HG03575 (cell line): ENCODE results near the gene NECAB3.
A peak's percentile ranks its signal among the peaks of the same experiment; 100 is the strongest.

Experiments used
- ATAC-seq: cut with Tn5 transposase; IDR thresholded peaks from one replicate; pipeline ENCODE4 v1.9.1; 2021; ENCODE audit not compliant: unreplicated experiment, insufficient number of reproducible peaks, low FRiP score; ENCODE audit errors: extremely low read depth

The NECAB3 gene

GRCh38 chr20:33668466-33669155 lies 5.6 kb downstream of the NECAB3 start:
- no peak for ATAC-seq

- no peak for ATAC-seq
These were observed 6.4 kb downstream of the NECAB3 start for GRCh38 chr20:33667676-33668465.

DNA sequence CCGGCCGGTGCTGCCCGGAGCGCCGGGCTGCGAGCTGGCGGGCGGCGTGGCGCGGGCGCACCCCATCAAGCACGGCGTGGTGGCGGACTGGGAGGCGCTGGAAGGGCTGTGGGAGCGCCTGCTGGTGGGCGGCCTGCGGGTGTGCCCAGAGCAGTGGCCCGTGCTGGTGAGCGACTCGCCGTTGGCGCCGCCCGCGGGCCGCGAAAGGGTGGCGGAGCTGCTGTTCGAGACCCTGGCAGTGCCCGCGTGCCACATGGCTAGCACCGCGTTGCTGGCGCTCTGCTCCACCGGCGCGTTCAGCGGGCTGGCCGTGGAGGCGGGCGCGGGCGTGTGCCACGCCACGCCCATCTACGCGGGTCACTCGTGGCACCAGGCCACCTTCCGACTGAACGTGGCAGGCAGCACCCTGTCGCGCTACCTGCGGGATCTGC lies 7.0 kb downstream of the NECAB3 start:
- ATAC-seq = no peak

DNA sequence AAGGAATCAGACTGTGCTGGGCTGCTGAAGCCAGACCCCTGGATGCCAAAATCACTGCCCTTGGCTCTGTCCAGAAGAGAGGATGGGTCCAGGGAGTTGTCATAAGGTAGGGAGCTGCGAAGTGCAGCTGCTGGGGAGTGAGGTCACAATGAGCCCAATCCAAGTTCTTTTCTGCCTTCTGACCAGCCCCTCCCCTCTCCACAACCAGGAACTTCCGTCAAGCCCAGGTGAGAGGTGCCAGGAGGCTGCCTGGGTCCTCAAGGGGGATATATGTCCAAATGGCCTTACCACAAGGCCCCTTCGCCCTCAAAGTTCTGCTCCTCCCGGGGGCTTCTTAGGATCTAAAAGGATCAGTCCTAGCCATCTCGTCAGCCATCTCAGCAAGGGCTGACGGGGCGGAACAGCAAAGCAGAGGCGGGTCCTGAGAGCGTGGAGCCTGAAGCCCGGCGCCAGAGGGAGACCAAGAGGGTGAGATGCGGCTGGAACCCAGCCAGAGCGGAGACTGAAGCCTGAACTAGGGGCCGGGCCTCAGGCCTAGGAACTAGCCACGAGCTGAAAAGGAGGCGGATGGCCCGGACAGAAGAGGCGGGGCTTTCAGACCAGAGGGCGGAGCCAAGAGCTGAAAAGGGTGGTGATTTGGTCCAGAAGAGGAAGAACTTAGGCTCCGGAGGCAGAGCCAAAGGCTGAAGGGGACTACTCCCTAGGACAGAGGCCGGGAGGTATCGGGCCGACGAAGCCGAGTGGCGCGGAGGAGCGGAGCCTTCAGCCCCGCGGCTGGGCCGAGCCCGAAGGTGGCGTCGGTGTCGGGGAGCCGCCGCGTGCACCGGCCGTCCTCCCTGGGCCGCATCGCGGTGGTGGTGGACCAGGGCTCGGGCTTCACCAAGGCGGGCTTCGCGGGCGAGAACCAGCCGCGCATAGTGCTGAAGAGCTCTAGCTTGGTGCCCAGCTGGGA lies 7.7 kb downstream of the NECAB3 start, which contains the start of gene ACTL10:
Gene ACTL10 (plus strand): TSS at position 651 of the 952 bp plus-strand sequence. CDS start 555 bp downstream, outside the sequence.
- ATAC-seq = peak; percentile 43

DNA sequence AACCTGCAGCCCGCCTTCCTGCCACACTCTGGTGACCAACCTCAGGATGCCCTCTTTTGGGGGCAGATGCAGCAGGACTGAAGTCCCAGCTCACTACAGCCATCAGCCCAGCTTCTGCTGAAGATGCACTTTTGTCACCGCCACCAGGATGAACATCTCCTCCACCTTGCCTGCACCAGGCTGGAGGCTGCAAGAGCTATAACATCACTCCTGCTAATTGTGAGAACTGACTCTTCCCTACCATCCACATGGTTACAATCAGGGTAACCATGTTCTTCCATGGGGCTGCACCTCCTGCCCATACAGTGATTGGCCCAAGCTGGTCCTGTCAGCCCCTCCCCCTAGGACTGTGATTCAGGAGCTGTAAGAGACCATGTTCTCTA lies 9.5 kb downstream of the NECAB3 start:
- ATAC-seq = no peak

DNA sequence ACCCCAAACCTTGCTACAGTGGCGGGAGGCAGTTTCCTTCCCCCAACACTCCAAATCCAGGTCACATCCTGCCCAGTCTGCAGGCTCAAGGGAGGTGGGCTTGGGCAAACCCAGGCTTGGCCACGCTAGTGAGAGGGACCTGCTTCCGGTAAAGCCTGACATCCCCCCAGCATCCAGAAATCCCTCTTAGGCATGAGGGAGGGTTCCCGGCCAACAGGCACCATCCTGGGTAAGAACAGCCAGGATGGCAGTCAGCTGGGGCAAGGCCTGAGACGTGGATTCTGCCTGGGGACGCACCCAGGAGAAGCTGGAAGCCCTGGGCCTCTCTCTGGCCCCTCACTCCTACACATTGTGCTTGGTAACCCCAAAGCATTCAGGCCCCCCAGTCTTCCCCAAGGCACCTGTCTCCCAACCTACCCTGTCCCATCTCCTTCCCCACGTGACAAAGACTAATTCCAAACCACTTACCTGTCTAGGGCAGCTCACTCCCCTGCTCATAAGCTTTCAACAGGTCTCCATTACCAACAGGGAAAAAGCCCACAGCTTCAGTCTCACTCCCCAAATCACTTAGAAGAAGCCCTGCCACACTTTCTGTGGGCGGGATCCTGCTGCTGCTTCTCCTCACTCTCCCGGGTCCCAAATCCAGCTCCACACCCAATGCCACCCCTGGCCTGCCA lies 10.0 kb downstream of the NECAB3 start:
- no peak for ATAC-seq

- no peak for ATAC-seq
These were observed 10.8 kb downstream of the NECAB3 start for GRCh38 chr20:33663161-33664084.

- no peak for ATAC-seq
These were observed 12.1 kb downstream of the NECAB3 start, which contains the start of gene C20orf144 for GRCh38 chr20:33662172-33662571. C20orf144 (plus strand) TSS chr20:33662327; CDS start chr20:33662346, 19 bp downstream.

DNA sequence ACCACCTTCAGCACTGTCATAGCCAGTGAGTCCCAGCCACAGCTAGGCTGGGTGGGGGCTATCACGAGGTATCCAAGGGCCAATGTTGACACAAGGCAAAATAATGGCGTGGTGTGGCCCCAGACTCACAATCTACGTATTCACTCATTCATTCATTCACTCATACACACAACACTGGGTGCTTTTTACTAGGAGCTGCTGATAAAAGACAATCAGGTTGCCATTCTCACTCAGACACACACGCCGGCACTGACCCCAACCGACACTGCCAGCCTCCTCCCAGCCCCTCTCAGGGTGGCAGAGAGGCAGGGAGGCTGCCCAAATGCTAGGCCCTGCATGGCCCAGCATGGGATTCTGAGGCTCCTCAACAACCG lies 13.6 kb downstream of the NECAB3 start:
- no peak for ATAC-seq

GRCh38 chr20:33660035-33660684 lies 14.1 kb downstream of the NECAB3 start:
- ATAC-seq = no peak

GRCh38 chr20:33659341-33660034 lies 14.7 kb downstream of the NECAB3 start:
- no peak for ATAC-seq

- no peak for ATAC-seq
These were observed 15.3 kb downstream of the NECAB3 start for GRCh38 chr20:33658929-33659328.

DNA sequence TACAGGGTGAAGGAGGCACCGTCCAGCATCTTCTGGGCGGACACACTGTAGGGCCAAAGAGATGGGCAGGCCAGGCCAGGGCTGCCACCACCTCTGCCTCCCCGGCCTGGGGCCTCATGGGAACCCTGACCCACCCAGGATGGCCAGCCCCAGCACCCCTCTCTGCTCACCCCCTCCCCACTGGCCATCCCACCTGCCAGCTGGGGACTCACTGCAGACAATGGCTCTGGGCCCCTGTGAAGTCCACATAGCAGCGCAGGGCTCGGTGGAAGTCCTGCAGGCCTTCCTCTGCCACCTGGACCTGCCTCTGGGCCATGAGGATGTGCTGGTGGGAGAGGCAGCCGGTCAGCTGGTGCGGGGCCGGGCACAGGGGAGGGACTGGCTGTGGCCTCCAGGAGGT lies 15.7 kb downstream of the NECAB3 start:
- ATAC-seq = no peak

- no peak for ATAC-seq
These were observed 16.5 kb downstream of the NECAB3 start for GRCh38 chr20:33657704-33658095.

DNA sequence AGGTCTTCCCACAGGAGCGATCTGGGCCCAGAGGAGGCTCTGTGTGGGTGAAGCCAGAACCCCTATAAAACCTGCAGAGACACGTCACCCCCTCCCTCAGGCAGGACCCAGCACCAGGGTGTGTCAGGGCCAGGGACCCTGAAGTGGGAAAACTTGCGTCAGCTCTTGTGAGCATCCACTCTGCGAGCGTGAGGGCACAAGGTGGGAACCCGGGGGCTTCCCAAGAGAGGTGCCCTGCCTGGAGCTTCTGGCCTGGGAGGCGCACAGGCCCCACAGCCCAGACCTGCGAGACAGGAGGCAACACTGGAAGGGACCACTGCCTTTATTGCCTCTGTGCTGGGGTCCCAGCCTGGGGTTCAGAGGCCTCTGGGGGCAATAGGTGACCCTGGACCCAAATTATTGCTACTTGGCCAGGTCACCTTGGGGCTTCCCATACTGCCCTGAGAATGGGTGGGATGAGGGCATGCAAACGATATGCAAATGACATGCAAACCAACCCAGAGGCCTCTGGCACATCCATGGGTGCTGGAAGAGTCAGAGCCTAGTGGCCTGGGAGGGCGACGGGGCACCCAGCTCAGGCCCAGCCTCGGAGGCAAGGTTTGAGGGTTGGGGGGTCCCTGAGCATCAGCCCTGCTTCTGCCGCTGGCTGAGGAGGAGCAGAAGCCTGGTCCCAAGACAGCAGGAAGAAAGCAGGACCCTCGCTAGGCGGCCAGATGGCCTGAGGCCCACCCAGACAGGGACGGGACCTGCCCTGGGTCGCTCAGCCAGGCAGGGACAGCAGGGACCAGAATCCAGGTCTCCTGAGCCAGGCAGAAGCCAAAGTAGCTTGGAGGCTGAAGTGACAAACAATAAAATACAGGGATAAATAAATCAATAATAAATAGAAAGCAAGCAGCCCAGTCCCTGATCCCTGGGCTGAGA lies 17.2 kb downstream of the NECAB3 start:
- no peak for ATAC-seq
